ENCODE measurements around the gene PWWP2A.

PWWP2A gene

DNA sequence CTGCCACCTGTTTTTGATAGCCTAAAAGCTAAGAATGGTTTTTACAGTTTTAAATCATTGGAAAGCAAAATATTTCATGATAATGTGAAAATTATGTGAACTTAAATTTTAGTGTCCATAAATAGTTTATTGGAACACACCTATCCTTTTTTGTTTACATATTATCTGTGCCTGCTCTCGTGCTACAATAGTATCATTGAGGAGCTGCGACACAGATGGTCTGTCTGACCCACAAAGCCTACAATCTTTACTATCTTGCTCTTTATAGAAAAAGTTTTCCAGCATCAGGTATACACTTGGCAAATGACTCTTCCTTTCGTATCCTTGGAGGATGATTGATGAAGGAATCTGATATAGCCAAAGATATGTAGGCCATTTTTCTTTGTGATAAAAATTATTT lies 70.2 kb downstream of the PWWP2A start:
- no peak overlapping the region for H3K4me3 ChIP-seq (ENCODE audit: control insufficient read depth, low read depth, low read length)

DNA sequence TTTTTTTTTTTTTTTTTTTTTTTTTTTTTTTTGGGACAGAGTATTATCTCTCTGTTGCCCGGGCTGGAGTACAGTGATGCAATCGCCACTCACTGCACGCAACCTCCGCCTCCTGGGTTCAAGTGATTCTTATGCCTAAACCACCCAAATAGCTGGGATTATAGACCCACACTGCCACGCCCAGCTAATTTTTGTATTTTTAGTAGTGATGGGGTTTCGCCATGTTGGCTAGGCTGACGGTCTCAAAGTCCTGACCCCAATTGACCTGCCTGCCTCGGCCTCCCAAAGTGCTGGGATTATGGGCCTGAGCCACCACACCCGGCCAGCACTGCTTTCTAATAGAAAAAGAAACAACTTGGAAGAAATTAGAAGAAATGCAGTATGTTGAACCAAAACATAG lies 71.1 kb downstream of the PWWP2A start:
- TF ChIP-seq, protein P1, sequence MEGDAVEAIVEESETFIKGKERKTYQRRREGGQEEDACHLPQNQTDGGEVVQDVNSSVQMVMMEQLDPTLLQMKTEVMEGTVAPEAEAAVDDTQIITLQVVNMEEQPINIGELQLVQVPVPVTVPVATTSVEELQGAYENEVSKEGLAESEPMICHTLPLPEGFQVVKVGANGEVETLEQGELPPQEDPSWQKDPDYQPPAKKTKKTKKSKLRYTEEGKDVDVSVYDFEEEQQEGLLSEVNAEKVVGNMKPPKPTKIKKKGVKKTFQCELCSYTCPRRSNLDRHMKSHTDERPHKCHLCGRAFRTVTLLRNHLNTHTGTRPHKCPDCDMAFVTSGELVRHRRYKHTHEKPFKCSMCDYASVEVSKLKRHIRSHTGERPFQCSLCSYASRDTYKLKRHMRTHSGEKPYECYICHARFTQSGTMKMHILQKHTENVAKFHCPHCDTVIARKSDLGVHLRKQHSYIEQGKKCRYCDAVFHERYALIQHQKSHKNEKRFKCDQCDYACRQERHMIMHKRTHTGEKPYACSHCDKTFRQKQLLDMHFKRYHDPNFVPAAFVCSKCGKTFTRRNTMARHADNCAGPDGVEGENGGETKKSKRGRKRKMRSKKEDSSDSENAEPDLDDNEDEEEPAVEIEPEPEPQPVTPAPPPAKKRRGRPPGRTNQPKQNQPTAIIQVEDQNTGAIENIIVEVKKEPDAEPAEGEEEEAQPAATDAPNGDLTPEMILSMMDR (IDR thresholded peaks at IDR 0.05; ENCODE audit: control insufficient read depth, insufficient read depth, low read depth, low read length, missing control alignments): no peak
- no peak overlapping the region for H3K4me3 ChIP-seq (ENCODE audit: control insufficient read depth, low read depth, low read length)
- DNase-seq (ENCODE audit: low read depth): no peak

More for the DNA sequence above, 70.2 kb downstream of the PWWP2A start:
- TF ChIP-seq, protein P1 (IDR thresholded peaks at IDR 0.05; ENCODE audit: control insufficient read depth, insufficient read depth, low read depth, low read length, missing control alignments): no peak
- DNase-seq (ENCODE audit: low read depth): no peak

GRCh38 chr5:160047423-160047822 lies 71.8 kb downstream of the PWWP2A start:
- no peak overlapping the region for H3K4me3 ChIP-seq (ENCODE audit: control insufficient read depth, low read depth, low read length)
- DNase-seq (ENCODE audit: low read depth): no peak
- TF ChIP-seq, protein P1 (IDR thresholded peaks at IDR 0.05; ENCODE audit: control insufficient read depth, insufficient read depth, low read depth, low read length, missing control alignments): no peak

- TF ChIP-seq, protein P1 (IDR thresholded peaks at IDR 0.05; ENCODE audit: control insufficient read depth, insufficient read depth, low read depth, low read length, missing control alignments): no peak
- no peak overlapping the region for H3K4me3 ChIP-seq (ENCODE audit: control insufficient read depth, low read depth, low read length)
- DNase-seq (ENCODE audit: low read depth): no peak
These were observed 74.3 kb downstream of the PWWP2A start for GRCh38 chr5:160044967-160045366.

- DNase-seq (ENCODE audit: low read depth): no peak
- TF ChIP-seq, protein P1 (IDR thresholded peaks at IDR 0.05; ENCODE audit: control insufficient read depth, insufficient read depth, low read depth, low read length, missing control alignments): no peak
- no peak overlapping the region for H3K4me3 ChIP-seq (ENCODE audit: control insufficient read depth, low read depth, low read length)
These were observed 74.9 kb downstream of the PWWP2A start for GRCh38 chr5:160044391-160044804.

DNA sequence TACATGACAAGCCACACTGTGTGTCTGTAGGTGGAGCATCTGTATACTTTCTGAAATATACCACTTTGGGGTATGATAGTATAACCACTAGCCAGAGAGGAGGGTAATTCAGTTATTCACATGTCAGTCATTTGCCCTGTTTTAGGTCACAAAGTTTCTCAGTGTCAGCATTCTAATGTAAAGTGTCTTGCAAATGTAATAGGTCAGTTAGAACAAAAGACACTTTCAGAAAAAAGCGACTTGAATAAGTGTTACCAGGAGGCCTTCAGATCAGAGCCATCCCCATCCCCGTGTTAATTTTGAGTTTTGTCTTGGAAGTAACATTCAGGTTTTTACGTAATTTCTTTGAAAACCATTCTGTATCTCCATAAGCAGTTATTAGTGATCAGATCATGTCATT lies 76.6 kb downstream of the PWWP2A start:
- no peak overlapping the region for H3K4me3 ChIP-seq (ENCODE audit: control insufficient read depth, low read depth, low read length)
- no peak for DNase-seq (ENCODE audit: low read depth)
- TF ChIP-seq, protein P1 (IDR thresholded peaks at IDR 0.05; ENCODE audit: control insufficient read depth, insufficient read depth, low read depth, low read length, missing control alignments): no peak
